SKM-1 treated with dmso at 0.1 percent for 144 hours (cell line): Measurements from ENCODE around the gene ATXN2.
"Not testable (repeated sequence)": the region's sequence is repeated elsewhere in the genome, so short reads cannot be mapped to it uniquely, and the experiment has no call there.

ENCODE experiments used
- DNase-seq: peaks from one replicate; lab custom pipeline; 2025; ENCODE audit not compliant: unreplicated experiment; lab: John Stamatoyannopoulos, UW

The ATXN2 gene

DNA sequence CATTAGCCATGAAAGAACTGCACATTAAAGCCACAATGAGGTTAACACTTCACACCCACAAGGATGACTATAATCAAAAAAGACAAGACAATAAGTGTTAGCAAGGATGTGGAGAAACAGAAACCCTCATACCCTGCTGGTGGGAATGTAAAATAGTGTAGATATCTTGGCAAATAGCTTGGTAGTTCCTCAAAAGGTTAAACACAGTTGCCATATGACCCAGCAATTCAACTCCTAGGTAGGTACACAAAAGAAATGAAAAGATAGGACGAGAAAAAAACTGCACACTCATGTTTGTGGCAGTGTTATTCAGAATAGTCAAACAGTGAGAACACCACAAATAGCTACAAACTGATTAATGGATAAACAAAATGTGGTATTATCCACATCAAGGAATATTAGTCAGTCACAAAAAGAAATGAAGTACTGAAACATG, 93.5 kb downstream of the ATXN2 start:
- DNase-seq = no peak

DNA sequence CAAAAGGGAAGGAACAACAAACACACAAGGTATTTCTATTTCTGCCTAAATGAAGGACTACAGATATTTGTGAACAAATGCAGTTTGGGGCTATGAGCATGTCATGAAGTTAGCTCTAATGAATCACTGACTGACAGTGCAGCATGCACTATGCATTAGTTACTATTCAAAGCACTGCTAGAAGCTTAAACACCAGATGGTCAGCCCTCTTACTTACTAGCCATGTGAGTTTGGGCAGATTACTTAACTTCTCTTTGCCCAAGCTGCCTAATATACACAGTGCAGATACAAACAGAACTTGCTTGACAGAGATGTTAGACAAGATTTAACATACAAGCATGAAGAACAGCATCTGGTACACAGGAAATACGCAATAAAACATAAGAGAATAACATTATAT, 96.0 kb downstream of the ATXN2 start:
- no peak for DNase-seq

DNA sequence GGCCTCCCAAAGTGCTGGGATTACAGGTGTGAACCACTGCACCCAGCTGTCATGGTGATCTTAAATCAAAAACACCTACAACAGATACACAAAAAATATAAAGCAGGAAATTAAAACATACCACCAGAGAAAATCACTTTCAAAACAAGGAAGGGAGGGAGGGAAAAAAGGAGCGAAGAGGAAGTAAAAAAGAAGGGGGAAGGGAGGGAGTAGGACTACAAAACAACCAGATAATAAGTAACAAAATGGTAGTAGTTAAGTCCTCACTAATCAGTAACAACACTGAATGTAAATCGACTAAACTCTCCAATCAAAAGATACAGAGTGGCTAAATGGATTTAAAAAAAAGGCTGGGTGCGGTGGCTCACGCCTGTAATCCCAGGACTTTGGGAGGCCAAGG, 104.4 kb downstream of the ATXN2 start:
- no peak for DNase-seq

DNA sequence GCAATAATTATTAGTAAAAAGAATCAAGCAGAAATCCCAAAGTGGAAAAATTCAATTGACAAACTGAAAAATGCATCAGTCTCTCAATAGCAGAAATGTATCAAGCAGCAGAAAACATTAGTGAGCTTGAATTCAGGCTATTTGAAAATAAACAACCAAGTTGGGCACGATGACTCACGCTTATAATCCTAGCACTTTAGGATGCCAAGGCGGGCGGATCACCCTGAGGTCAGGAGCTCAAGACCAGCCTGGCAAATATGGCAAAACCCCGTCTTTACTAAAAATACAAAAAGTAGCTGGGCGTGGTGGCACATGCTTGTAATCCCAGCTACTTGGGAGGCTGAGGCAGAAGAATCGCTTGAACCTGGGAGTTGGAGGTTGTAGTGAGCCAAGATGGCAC, 106.1 kb downstream of the ATXN2 start:
- not testable (repeated sequence) for DNase-seq

DNA sequence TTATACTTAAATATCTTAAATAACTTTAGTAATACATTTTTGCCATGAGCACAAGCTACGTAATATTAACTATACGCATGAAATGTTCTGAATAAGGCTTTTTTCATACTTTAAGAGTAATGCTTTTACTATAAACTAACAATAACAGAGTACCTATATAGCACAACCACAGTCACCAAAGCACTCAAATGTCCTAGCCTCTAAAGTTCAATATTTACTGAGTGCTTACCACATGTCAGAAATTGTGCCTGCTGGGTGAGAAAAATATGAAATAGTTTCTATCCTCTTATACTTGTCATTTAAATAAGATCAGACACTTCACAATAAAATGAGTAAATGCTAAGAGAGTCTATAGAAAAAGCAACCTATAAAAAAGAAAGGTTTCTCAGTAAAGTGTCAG, 110.3 kb downstream of the ATXN2 start:
- DNase-seq = no peak

DNA sequence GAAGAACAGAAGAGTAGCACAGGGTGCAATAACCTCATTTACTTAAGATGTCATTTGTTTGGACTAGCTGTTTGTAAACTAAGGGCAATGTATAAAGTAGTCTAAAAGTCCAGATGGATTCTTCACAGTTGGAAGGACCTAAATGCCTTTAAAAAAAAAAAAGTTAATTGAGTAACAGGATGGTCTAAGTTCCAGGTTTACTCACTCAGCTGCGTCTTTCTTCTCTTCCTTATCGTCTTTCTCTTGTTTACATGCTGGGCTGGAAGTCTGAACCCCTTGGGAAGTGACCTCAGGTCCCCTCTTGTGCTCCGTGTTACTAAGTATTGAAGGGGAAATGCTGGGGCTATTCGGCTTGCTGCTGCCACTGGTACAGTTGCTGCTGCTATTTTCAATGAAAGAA, 110.8 kb downstream of the ATXN2 start:
- DNase-seq = no peak

DNA sequence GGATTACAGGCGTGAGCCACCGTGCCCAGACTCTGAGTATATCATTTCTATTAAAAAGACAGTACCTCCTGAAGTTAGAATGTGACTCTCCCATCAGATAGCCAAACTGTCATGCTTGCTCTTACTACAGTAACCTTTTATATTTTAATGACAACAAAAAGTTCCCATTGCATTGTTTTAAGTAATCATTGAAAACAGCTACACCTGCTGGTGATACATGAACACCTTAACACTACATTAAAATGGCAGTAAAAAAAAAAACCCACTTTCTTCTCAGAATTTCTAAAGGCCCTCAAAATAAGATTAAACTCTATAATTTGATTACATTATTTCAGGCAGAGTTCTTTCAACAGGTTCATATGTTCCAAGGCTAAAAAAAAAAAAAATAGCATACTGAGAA, 116.7 kb downstream of the ATXN2 start:
- DNase-seq = no peak

DNA sequence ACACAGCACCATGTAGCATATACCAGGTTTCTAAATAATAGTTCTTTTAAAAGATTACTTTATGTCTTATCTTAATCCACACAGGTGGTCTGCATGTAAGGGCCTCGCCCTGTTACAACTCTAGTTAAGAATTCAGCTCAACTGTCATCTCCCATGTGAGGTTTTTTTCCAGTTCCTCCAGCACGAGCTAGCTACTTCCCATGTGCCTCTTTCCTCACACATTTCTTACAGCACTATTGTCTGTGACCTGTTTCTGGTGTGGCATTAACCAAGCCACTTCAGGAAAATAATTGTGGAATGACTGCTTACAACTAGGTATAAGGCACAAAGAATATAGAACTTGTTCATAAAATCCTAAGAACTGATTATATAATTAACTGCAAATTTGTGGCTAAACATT, 127.9 kb downstream of the ATXN2 start:
- no peak for DNase-seq

DNA sequence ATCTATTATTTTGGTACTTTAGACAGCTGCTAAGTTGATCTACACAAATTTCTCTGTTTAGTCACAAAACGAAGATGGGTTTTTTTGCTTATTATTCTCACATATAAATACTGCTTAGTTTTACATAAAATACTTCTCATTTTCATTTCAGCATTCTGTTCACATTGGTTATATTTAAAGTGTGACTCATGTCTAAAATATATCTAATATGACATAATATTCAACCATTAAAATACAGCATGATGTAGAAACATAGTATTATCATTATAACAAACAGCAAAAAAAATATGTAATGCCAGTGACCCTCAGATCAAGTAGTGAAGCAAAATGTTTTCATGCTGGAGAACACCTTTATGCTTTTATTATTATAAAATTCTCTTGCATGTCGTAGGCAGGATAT, 129.7 kb downstream of the ATXN2 start:
- DNase-seq = no peak

DNA sequence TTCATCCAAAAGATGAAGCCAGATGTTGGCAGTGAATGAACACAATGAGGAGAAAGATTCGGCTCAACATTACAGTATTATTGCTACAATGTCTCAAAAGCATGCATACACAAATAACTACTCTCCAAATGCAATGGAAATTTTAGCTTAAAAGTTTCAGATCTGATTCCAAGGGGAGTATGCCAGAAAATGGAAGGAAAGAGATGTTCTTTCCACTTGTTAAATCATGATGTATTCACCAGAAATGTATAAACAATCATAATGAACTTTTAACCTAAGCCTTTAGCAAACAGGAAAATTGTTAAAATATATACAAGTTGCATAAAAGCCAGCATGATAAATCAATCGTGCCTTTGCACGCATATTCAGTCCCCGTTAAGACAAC, 131.3 kb downstream of the ATXN2 start:
- DNase-seq = no peak

DNA sequence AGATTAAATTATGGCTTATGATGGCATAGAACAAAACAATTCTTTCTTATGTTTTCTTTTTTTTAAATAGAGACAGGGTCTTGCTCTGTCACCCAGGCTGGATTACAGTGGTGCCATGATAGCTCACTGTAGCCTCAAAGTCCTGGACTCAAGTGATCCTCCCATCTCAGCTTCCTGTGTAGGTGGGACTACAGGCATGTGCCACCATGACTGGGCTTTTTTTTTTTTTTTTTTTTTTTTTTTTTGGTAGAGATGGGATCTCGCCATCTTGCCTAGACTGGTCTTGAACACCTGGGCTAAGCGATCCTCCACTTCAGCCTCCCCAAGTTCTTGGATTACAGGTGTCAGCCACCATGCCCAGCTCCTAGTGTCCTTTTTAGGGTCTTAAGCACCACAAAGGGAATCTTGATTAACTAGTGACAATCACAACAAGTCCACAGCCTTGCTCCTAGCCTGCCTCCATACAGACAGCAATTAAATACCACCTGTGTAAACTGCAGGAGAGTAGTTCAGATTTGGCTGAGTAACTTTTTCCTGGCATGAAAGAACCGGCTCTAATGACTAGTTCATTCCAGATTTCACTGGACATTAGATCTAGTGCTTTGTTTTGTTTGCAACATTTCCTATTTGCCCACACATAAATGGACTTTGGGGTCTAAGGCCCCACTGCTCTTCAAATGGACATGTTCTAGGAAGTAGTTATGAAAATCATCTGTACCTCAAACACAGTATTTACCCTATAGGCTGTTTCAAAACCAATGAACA, 131.8 kb downstream of the ATXN2 start:
- no peak for DNase-seq

DNA sequence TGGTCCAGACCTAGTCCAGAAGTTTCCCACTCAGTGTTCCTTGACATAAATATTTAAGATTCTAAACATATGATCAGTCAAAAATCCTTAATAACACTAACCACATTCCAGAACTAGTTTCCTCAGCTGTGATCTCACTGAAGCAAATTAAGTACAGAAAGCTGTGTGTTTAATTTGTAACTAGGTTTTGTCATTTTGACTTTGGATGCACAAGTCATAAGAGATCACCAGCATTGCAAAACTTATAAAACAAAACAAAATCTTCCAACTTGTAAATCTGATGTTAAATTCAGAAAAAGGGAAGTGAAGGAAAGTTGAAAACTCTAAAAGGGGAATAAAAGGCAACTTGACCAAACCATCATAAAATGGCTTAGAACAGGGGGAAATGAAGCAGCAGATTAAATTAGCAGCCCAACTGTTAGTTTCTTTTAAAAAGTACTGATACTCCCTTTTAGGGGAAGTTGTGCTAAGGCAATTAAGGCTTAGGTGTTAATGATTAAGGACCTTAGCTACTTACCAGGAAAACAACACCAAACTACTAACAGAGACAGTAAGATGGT, 136.8 kb downstream of the ATXN2 start:
- peak; percentile 2 for DNase-seq

DNA sequence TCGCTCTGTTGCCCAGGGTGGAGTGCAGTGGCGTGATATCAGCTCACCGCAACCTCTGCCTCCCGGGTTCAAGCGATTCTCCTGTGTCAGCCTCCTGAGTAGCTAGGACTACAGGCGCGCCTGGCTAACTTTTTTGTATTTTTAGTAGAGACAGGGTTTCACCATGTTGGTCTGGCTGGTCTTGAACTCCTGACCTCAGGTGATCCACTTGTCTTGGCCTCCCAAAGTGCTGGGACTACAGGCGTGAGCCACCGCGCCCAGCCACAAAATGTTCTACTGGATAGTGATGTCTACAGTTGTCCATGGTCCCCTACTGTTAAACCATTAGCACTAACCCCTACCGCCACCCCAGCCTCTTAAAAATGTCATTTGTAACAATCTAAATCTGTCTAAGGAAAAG, 139.0 kb downstream of the ATXN2 start:
- DNase-seq = not testable (repeated sequence)

DNA sequence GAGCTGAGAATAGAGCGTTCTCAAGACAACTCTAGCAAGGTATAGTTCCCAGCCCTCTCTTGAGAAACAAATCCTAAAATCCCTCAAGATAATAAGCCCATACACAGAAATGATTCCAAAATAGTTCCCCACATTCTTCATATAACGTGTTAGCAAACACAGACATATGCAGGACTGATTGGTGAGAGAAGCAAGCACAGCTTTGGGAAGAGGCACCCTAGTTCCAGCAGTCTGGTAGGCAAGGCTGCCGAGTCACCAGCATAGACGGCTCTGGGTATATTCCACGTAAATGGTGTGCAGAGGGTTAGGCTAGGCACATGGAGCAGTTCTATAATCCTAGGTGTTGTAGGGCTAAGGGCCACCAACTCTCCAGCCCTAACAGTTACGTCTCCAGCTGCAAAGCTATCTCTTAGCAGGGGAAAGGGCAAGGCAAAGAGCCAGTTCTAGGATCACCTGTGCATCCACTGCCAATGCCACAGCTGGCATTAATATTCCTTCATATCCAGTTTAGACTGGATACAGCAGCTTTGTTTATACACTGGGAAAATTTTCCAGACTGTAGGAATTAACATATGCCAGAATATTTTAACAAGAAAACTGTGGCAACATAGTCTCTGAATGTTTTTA, 140.5 kb downstream of the ATXN2 start:
- DNase-seq = no peak

DNA sequence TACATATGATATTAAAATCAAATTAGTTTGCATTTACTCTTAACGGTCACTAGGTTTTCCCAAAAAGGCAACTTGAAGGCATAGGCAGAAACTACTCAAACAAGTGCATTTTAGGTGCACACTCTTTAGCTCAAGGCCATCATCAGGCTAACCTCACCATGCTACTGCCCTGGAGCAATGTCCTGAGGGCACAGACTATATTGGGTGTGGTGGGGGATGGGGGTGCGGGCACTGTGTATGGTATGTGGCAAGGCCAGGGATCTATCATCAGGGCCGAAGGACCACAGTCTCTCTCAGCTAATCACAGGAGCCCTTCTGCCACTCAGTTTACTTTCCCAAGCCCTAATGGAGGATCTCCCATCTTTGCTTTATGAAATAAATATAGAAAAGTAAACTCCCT, 141.5 kb downstream of the ATXN2 start:
- no peak for DNase-seq

DNA sequence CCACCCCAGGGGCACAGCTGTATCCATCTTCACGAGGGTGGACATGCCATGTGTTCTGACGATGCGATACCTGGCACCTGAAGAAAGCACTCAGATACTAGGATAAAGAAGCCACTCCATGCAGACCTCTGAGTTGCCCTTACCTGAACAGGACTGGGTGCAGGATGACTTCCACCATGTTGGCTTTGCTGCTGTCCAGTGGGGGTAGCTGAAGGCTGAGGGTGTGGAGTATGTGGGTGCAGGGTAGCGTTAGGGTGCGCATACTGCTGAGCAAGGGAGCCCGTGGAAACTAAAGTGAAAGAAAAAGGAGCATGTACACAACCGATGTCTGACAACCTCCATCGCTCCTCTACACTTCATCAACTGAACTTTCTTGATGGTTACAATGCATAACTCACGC, 142.0 kb downstream of the ATXN2 start:
- DNase-seq = no peak

DNA sequence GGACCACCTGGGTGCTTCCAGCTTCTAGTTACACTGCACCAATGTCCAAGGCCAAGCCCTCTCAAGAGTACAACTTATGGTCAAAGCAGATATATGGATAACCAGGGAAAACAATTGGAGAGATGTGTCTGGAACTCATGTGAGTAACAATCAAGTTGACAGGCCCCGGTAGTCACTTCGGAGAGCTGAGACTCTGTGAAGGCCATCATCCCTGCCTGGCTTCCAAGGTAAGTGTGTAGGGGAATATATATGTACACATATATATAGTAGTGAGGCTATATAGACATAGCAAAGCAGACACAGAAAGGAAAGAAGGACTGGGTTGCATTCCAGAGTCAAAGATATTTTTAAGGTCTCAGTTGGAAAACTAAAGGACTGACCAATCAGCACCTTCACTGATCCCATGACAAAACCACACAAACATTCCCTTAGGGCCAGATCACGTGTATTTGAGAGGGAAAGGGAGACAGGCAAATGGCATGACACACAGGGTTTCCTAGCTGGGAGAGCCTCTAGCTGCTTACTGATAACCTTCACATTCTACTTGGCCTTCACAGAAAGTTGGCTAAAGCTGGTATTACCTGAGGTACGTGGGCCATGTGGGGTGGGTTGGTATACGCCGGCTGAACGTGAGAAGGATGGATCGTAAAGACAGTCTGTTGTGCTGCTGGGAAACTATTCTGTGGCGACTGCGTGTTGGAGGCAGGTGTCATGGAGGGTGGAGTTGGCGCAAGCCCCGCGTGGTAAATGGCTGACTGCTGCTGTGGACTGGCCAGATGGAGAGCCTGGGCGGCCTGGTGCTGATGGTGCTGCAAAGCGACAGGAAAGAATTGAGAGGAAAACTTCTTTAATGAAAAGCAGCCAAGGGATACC, 143.4 kb downstream of the ATXN2 start:
- DNase-seq = no peak

DNA sequence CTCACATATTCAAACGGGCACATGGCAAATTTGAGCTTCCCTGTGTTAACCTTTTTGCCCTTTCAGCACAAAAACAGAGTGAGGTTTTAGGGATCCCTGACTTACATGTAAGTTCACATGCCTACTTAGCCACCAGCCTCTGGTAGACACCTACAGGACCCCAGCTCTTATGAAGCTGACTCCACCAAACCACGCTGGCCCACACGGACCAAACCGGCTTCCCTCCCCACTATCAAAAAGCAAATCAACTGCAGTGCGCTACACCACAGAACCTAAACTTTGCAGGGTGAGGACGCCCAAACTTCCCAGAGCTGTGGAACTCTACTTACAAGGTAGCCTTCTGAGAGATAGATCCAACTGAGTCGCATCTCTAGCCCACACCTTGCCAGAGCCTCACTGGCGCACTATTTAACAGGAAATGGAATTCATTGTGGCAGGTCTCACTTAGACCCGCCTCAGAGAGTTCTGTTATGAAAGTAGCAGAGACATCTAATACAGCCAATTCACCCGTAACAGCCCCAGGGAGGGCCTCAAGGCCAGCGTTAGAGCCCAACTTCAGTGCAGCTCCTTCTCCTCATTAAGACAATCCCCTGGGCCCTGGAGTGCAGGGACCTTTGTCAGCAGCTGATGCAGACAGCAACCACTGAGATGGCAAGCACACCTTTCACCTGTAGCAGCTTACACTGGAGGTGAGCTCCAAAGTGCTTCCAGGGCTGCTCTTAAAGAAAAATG, 144.2 kb downstream of the ATXN2 start:
- DNase-seq = no peak

DNA sequence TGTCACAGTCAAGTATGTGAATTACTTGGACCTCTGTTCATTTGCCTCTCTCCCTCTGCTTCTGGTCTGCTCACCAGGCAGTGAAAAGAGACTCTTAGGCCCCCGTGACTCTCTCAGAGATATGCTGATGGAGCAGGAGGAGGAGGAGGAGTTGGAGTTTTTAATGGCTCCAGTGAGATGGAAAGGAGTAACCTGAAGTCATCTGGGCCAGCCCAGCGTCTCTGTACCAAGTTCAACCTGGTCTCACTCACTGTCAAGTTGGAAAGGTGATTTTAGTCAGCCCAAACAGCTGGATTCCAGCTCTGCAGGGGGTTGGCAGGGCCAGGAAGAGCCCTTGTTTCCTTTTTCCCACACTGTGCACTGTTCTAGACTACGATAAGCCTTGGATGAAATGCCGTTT, 144.8 kb downstream of the ATXN2 start:
- no peak for DNase-seq

DNA sequence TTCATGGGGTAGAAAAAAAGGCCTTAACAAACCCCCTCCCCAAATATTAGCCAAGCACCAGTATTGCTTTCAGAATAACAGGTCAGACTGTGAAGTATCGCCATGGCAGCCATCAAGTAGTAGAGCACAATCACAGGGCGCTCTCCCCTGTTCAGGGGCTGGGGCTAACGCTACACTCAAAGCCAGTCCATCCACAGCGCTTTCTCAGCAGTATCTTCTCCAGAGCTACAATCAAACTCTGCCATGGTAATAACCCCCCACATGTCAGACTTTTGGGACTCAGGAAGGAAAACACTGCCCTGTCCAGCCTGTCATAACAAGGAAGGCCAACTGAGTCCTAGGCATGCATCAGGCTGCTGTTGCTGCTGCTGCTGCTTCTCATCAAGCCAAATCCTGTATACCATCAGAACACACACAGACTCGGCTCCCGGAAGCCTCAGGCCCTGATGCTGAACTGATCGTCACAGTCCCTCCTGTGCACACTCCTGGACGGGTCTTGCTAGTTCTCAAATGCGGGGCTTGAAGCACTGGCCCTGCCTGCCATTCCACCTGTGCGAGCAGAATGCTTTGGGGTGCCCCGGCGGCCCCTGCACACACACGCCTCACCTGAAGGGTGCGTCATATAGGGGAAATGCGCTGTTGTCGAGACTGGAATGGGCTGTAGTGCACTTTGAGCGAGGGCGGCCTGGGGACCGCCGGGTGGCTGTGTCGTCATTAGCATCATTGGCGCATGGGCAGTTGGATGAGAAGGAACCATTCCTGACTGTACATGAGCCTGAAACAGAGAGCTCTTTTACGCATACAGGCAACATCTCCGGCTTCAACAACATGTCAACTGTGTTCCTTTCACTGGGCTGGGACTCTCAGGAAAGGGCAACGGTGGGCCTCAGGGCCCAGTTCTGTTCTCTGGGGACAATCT, 145.8 kb downstream of the ATXN2 start:
- no peak for DNase-seq
